ENCODE results near the gene MRM2.

The MRM2 gene

GRCh38 chr7:2241580-2242540 is at the start of gene MRM2, which contains the start of gene NUDT1:
TSS of gene MRM2 (minus strand) at chr7:2242205. CDS start at chr7:2242169, 36 bp downstream.
TSS of gene NUDT1 (plus strand) at chr7:2242226. CDS start at chr7:2244575, 2,349 bp downstream.
- Histone ChIP-seq H3K9ac (peak within 1 kb of the TSS; percentile 87 to 94 (median 93)), H4K20me1 (peaks cover 0 to 31% (median 5%) of the 10 kb centered on the region in 11 experiments; a peak in 9 of 22 replicates), H3K27me3 (no peaks in the 10 kb centered on the region), H3K36me3 (peaks cover 19 to 33% (median 27%) of the 10 kb centered on the region in 11 experiments), H3K9me3 (replicated peaks in 1 of 11) (no peaks in the 10 kb centered on the region), H3K4me1 (peaks cover 73 to 88% (median 85%) of the 10 kb centered on the region in 10 experiments), H3K4me3 (peak within 1 kb of the TSS; percentile 84 to 98 (median 96)), H3K27ac (peak within 1 kb of the TSS; percentile 76 to 91 (median 87)), H3K4me2 (peak within 1 kb of the TSS; percentile 90 to 100 (median 96))
- no peak for TF ChIP-seq Cebpa-rat (IDR thresholded peaks at IDR 0.05)

GRCh38 chr7:2290877-2291276 is 48.9 kb upstream of the MRM2 start:
- peaks cover 0 to 14% (median 4%) of the 10 kb centered on the region in 11 experiments; a peak in 6 of 22 replicates for H3K9me3 ChIP-seq (replicated peaks in 1 of 11)
- no peak overlapping the region for H3K4me2 ChIP-seq
- H3K27ac ChIP-seq = no peak overlapping the region
- H3K27me3 ChIP-seq = no peaks in the 10 kb centered on the region
- H3K4me3 ChIP-seq = no peak overlapping the region
- peaks cover 0 to 100% (median 33%) of the 10 kb centered on the region in 11 experiments; a peak in 20 of 22 replicates for H4K20me1 ChIP-seq
- H3K4me1 ChIP-seq = peaks cover 8 to 25% (median 20%) of the 10 kb centered on the region in 10 experiments; a peak in 19 of 20 replicates
- no peak overlapping the region for H3K9ac ChIP-seq
- TF ChIP-seq Cebpa-rat (IDR thresholded peaks at IDR 0.05) = no peak
- H3K36me3 ChIP-seq = peaks cover 0 to 71% (median 4%) of the 10 kb centered on the region in 11 experiments; a peak in 6 of 22 replicates

- TF ChIP-seq Cebpa-rat (IDR thresholded peaks at IDR 0.05) = no peak
- peaks cover 0 to 18% (median 13%) of the 10 kb centered on the region in 10 experiments; a peak in 15 of 20 replicates for H3K4me1 ChIP-seq
- H3K27ac ChIP-seq = no peak overlapping the region
- H3K36me3 ChIP-seq = peaks cover 0 to 73% (median 4%) of the 10 kb centered on the region in 11 experiments; a peak in 6 of 22 replicates
- H3K9me3 ChIP-seq (replicated peaks in 1 of 11) = peaks cover 0 to 14% (median 4%) of the 10 kb centered on the region in 11 experiments; a peak in 6 of 22 replicates
- peaks cover 4 to 100% (median 33%) of the 10 kb centered on the region in 11 experiments; a peak in 20 of 22 replicates for H4K20me1 ChIP-seq
- H3K27me3 ChIP-seq = no peaks in the 10 kb centered on the region
- no peak overlapping the region for H3K4me2 ChIP-seq
- no peak overlapping the region for H3K4me3 ChIP-seq
- H3K9ac ChIP-seq = no peak overlapping the region
Observed at GRCh38 chr7:2289621-2290020, 47.6 kb upstream of the MRM2 start.

GRCh38 chr7:2289111-2289586 is 47.1 kb upstream of the MRM2 start:
- Histone ChIP-seq H3K9me3 (replicated peaks in 1 of 11) (peaks cover 0 to 14% (median 4%) of the 10 kb centered on the region in 11 experiments; a peak in 6 of 22 replicates), H3K9ac (no peak overlapping the region; a peak in 1 of 22 replicates), H4K20me1 (peaks cover 4 to 100% (median 33%) of the 10 kb centered on the region in 11 experiments; a peak in 20 of 22 replicates), H3K27ac (no peak overlapping the region), H3K4me1 (peaks cover 0 to 18% (median 13%) of the 10 kb centered on the region in 10 experiments; a peak in 15 of 20 replicates), H3K4me2 (peak overlapping the region in 7 of 11 experiments; percentile 9 to 60 (median 35); a peak in 10 of 22 replicates), H3K4me3 (no peak overlapping the region), H3K36me3 (peaks cover 0 to 73% (median 4%) of the 10 kb centered on the region in 11 experiments; a peak in 6 of 22 replicates), H3K27me3 (no peaks in the 10 kb centered on the region)
- TF ChIP-seq Cebpa-rat (IDR thresholded peaks at IDR 0.05) = no peak

GRCh38 chr7:2288503-2288902 is 46.5 kb upstream of the MRM2 start:
- peaks cover 0 to 12% (median 4%) of the 10 kb centered on the region in 11 experiments; a peak in 6 of 22 replicates for H3K9me3 ChIP-seq (replicated peaks in 1 of 11)
- peaks cover 0 to 76% (median 4%) of the 10 kb centered on the region in 11 experiments; a peak in 6 of 22 replicates for H3K36me3 ChIP-seq
- H3K9ac ChIP-seq = peak overlapping the region in 3 of 11 experiments; percentile 21 to 38 (median 22); a peak in 3 of 22 replicates
- no peak overlapping the region for H3K27ac ChIP-seq
- peaks cover 5 to 100% (median 36%) of the 10 kb centered on the region in 11 experiments; a peak in 20 of 22 replicates for H4K20me1 ChIP-seq
- peaks cover under 1 to 22% (median 15%) of the 10 kb centered on the region in 10 experiments; a peak in 19 of 20 replicates for H3K4me1 ChIP-seq
- peak overlapping the region in 8 of 11 experiments; percentile 9 to 60 (median 34); a peak in 13 of 22 replicates for H3K4me2 ChIP-seq
- no peaks in the 10 kb centered on the region for H3K27me3 ChIP-seq
- no peak overlapping the region for H3K4me3 ChIP-seq
- TF ChIP-seq Cebpa-rat (IDR thresholded peaks at IDR 0.05) = no peak

GRCh38 chr7:2287745-2288144 is 45.7 kb upstream of the MRM2 start:
- Histone ChIP-seq H3K4me1 (peaks cover 8 to 29% (median 23%) of the 10 kb centered on the region in 10 experiments), H3K9me3 (replicated peaks in 1 of 11) (peaks cover 0 to 4% (median 2%) of the 10 kb centered on the region in 11 experiments; a peak in 6 of 22 replicates), H3K36me3 (peaks cover 0 to 75% (median 1%) of the 10 kb centered on the region in 11 experiments; a peak in 6 of 22 replicates), H3K27me3 (no peaks in the 10 kb centered on the region), H3K27ac (no peak overlapping the region), H3K4me2 (peak overlapping the region in 4 of 11 experiments; percentile 35 to 60 (median 52); a peak in 6 of 22 replicates), H4K20me1 (peaks cover 11 to 100% (median 44%) of the 10 kb centered on the region in 11 experiments; a peak in 20 of 22 replicates), H3K4me3 (no peak overlapping the region), H3K9ac (no peak overlapping the region)
- TF ChIP-seq Cebpa-rat (IDR thresholded peaks at IDR 0.05) = no peak

- no peaks in the 10 kb centered on the region for H3K9me3 ChIP-seq (replicated peaks in 1 of 11)
- H3K27ac ChIP-seq = no peak overlapping the region
- no peak overlapping the region for H3K9ac ChIP-seq
- no peaks in the 10 kb centered on the region for H3K27me3 ChIP-seq
- peaks cover 22 to 95% (median 46%) of the 10 kb centered on the region in 11 experiments; a peak in 21 of 22 replicates for H4K20me1 ChIP-seq
- H3K4me1 ChIP-seq = peaks cover 37 to 52% (median 47%) of the 10 kb centered on the region in 10 experiments
- peaks cover 0 to 52% (median under 1%) of the 10 kb centered on the region in 11 experiments; a peak in 6 of 22 replicates for H3K36me3 ChIP-seq
- H3K4me3 ChIP-seq = no peak overlapping the region
- peak overlapping the region in 5 of 11 experiments; percentile 7 to 39 (median 21); a peak in 6 of 22 replicates for H3K4me2 ChIP-seq
- TF ChIP-seq Cebpa-rat (IDR thresholded peaks at IDR 0.05) = no peak
Observed at GRCh38 chr7:2283074-2283473, 41.1 kb upstream of the MRM2 start.

GRCh38 chr7:2282185-2282751 is 40.3 kb upstream of the MRM2 start:
- Histone ChIP-seq H4K20me1 (peaks cover 27 to 95% (median 49%) of the 10 kb centered on the region in 11 experiments; a peak in 21 of 22 replicates), H3K4me3 (no peak overlapping the region), H3K9ac (peak overlapping the region in 7 of 11 experiments; percentile 6 to 45 (median 28); a peak in 3 of 22 replicates), H3K9me3 (replicated peaks in 1 of 11) (no peaks in the 10 kb centered on the region), H3K27ac (no peak overlapping the region), H3K4me2 (peak overlapping the region; percentile 9 to 68 (median 39); a peak in 20 of 22 replicates), H3K27me3 (no peaks in the 10 kb centered on the region), H3K4me1 (peaks cover 37 to 47% (median 43%) of the 10 kb centered on the region in 10 experiments), H3K36me3 (peaks cover 0 to 52% (median 5%) of the 10 kb centered on the region in 11 experiments; a peak in 9 of 22 replicates)
- no peak for TF ChIP-seq Cebpa-rat (IDR thresholded peaks at IDR 0.05)
